G401 (cell line): ENCODE measurements around the gene COL3A1. TPM values are rescaled to one million over a fixed set of nuclear protein-coding genes. Genes with fewer than 3 reads are reported as not detected.

Experiments
- DNase-seq: peaks from one replicate; pipeline ENCODE4 v3.0.0-alpha.2; 2015; ENCODE audit warnings: low spot score
- in situ Hi-C: cut with HindIII; loops from 2 replicates; pipeline ENCODE4 v1.10.0; 2016; ENCODE audit warnings: low sequenced_read_pairs, mixed read lengths
- total RNA-seq: library from RNA; depleted of rRNA; stranded (reverse); fragments of >200 nt; shearing (Covaris generic); gene quantifications from 2 replicates; pipeline ENCODE4 v1.2.3, GENCODE V29; 2014; rRNA removed

The COL3A1 gene
- total RNA-seq, 1 experiment from 2014 or later = 349 TPM

GRCh38 chr2:189057316-189057715 lies 83.1 kb downstream of the COL3A1 start:
- no peak for DNase-seq
- in situ Hi-C loops = no loop called here

GRCh38 chr2:189060096-189060642 lies 86.0 kb downstream of the COL3A1 start:
- in situ Hi-C loops = no loop called here
- DNase-seq = no peak

Other genes with a start within 250 kb of the COL3A1 start
- 12.8 and 15.2 TPM in 2 replicates for gene COL5A2, start 205.4 kb downstream of the COL3A1 start, total RNA-seq